PC-3 (cell line): ENCODE measurements around the gene CPO.

Source experiments
- EZH2 ChIP-seq: fragments of 300-600 bp; sonication (generic); IDR thresholded peaks from one replicate; pipeline ENCODE4 v1.6.1; 2017; ENCODE audit warnings: antibody characterized with exemption, mild to moderate bottlenecking, low read length; ENCODE audit not compliant: unreplicated experiment
- TF ChIP-seq, protein P1 (sequence below): fragments of 300-600 bp; sonication (generic); conservative IDR thresholded peaks from 2 replicates; pipeline ENCODE4 v1.5.1; 2017; ENCODE audit warnings: antibody characterized with exemption, low read depth, mild to moderate bottlenecking, low read length

DNA sequence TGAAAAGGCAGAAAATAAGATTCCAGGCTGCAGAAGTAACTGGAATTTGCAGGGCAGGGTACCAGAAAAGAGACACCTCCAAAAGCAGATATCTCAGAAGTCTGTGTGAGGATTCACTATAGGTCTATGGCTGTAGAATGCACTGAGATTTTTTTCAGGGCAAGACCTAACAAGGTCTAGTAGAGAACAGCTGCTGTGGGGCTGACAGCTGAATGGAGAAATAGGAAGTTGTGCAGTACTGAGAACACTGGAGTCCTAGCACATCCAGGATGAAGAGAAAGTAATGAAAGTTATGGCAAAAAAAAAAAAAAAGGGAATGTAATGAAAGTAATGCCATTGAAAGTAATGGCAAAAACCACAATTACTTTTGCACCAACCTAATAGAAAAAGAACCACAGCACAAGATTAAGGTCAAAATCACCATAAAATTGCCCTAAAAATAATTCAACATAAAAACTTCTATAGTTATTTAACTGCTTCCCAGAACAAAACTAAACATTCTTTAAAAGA lies 57.3 kb downstream of the CPO start:
- TF ChIP-seq, protein P1, sequence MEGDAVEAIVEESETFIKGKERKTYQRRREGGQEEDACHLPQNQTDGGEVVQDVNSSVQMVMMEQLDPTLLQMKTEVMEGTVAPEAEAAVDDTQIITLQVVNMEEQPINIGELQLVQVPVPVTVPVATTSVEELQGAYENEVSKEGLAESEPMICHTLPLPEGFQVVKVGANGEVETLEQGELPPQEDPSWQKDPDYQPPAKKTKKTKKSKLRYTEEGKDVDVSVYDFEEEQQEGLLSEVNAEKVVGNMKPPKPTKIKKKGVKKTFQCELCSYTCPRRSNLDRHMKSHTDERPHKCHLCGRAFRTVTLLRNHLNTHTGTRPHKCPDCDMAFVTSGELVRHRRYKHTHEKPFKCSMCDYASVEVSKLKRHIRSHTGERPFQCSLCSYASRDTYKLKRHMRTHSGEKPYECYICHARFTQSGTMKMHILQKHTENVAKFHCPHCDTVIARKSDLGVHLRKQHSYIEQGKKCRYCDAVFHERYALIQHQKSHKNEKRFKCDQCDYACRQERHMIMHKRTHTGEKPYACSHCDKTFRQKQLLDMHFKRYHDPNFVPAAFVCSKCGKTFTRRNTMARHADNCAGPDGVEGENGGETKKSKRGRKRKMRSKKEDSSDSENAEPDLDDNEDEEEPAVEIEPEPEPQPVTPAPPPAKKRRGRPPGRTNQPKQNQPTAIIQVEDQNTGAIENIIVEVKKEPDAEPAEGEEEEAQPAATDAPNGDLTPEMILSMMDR, result no peak
- TF ChIP-seq EZH2, result no peak
